Measurements from ENCODE around the gene SIGLEC11. TPM values are rescaled to one million over a fixed set of nuclear protein-coding genes. Genes with fewer than 3 reads are reported as not detected.

The SIGLEC11 gene
- total RNA-seq, 1 experiment from 2014 or later: not detected

- no TSS peak for BruUV-seq (replicated peaks)
- Mint-ChIP-seq H3K27ac (ENCODE audit: unreplicated experiment) (peak overlapping the region; percentile 81), H3K4me3 (ENCODE audit: unreplicated experiment) (no peak overlapping the region), H3K9me3 (ENCODE audit: unreplicated experiment) (no peaks in the 10 kb centered on the region), H3K4me1 (ENCODE audit: low read depth, unreplicated experiment) (peaks cover 36% of the 10 kb centered on the region), H3K36me3 (ENCODE audit: insufficient read depth, unreplicated experiment) (peaks cover 99% of the 10 kb centered on the region), H3K27me3 (ENCODE audit: insufficient read depth, unreplicated experiment) (no peaks in the 10 kb centered on the region)
- peaks cover 18% of the 10 kb centered on the region for H3K36me3 ChIP-seq (ENCODE audit: control insufficient read depth, insufficient read depth, low read length)
- ChIA-PET POLR2A (interaction anchor here (0.6 kb wide), 1 partner anchor 199 kb away, joined by 5 read pairs; no protein-coding TSS in a partner anchor), CTCF (interaction anchor here (0.6 to 1.9 kb wide), 4 partner anchors 16 to 44 kb away, joined by 3 to 5 read pairs (median 4); partner anchors contain the start of genes ATF5 and NUP62)
- H3K4me1 ChIP-seq: peaks cover 30% of the 10 kb centered on the region
- no peaks in the 10 kb centered on the region for H3K27me3 ChIP-seq (replicated peaks; ENCODE audit: control insufficient read depth, insufficient read depth, low read length)
- H3K4me3 ChIP-seq (ENCODE audit: low read depth, low read length): no peak overlapping the region
- intact Hi-C loops (cut with micrococcal nuclease; ENCODE audit: unreplicated experiment): no loop called here
- 0 out of 2 replicates have a peak, but pooled peaks cover 3% of the 10 kb centered on the region for H3K9me3 ChIP-seq
- TF ChIP-seq CTCF (IDR thresholded peaks at IDR 0.05; ENCODE audit: insufficient read depth in 1 of 2, low read depth in 1 of 2, low read length in 1 of 2, severe bottlenecking in 1 of 2, unreplicated experiment in 1 of 2): peak in 1 of 2 experiments; percentile 24
- DNase-seq: peak; percentile 75 to 88
Observed at GRCh38 chr19:49912965-49913685, 47.8 kb downstream of the SIGLEC11 start.

GRCh38 chr19:49911381-49912145, 49.4 kb downstream of the SIGLEC11 start:
- Mint-ChIP-seq H3K27ac (ENCODE audit: unreplicated experiment) (peak overlapping the region; percentile 6), H3K4me1 (ENCODE audit: low read depth, unreplicated experiment) (peaks cover 36% of the 10 kb centered on the region), H3K9me3 (ENCODE audit: unreplicated experiment) (no peaks in the 10 kb centered on the region), H3K36me3 (ENCODE audit: insufficient read depth, unreplicated experiment) (peaks cover 99% of the 10 kb centered on the region), H3K4me3 (ENCODE audit: unreplicated experiment) (no peak overlapping the region), H3K27me3 (ENCODE audit: insufficient read depth, unreplicated experiment) (no peaks in the 10 kb centered on the region)
- TF ChIP-seq CTCF (IDR thresholded peaks at IDR 0.05; ENCODE audit: insufficient read depth in 1 of 2, low read depth in 1 of 2, low read length in 1 of 2, severe bottlenecking in 1 of 2, unreplicated experiment in 1 of 2): no peak
- H3K4me3 ChIP-seq (ENCODE audit: low read depth, low read length): no peak overlapping the region
- H3K9me3 ChIP-seq: 0 out of 2 replicates have a peak, but pooled peaks cover 3% of the 10 kb centered on the region
- no peak for DNase-seq
- CTCF ChIA-PET: interaction anchor here (0.6 kb wide), 1 partner anchor 109 kb away, joined by 3 read pairs; no protein-coding TSS in a partner anchor
- peaks cover 30% of the 10 kb centered on the region for H3K4me1 ChIP-seq
- BruUV-seq (replicated peaks): no TSS peak
- intact Hi-C loops (cut with micrococcal nuclease; ENCODE audit: unreplicated experiment): no loop called here
- peaks cover 17% of the 10 kb centered on the region for H3K36me3 ChIP-seq (ENCODE audit: control insufficient read depth, insufficient read depth, low read length)
- POLR2A ChIA-PET: interaction anchor here (0.6 kb wide), 2 partner anchors 114 to 216 kb away, joined by 3 to 4 read pairs; partner anchors contain the start of gene ZNF473
- H3K27me3 ChIP-seq (replicated peaks; ENCODE audit: control insufficient read depth, insufficient read depth, low read length): no peaks in the 10 kb centered on the region

GRCh38 chr19:49910179-49910578, 50.8 kb downstream of the SIGLEC11 start:
- Histone ChIP-seq H3K9me3 (0 out of 2 replicates have a peak, but pooled peaks cover under 1% of the 10 kb centered on the region), H3K36me3 (ENCODE audit: control insufficient read depth, insufficient read depth, low read length) (peaks cover 14% of the 10 kb centered on the region), H3K27me3 (replicated peaks; ENCODE audit: control insufficient read depth, insufficient read depth, low read length) (no peaks in the 10 kb centered on the region), H3K4me1 (peaks cover 30% of the 10 kb centered on the region), H3K4me3 (ENCODE audit: low read depth, low read length) (no peak overlapping the region)
- BruUV-seq (replicated peaks): no TSS peak
- no peak overlapping the region for H3K27ac Mint-ChIP-seq (ENCODE audit: unreplicated experiment)
- H3K9me3 Mint-ChIP-seq (ENCODE audit: unreplicated experiment): no peaks in the 10 kb centered on the region
- H3K36me3 Mint-ChIP-seq (ENCODE audit: insufficient read depth, unreplicated experiment): peaks cover 97% of the 10 kb centered on the region
- DNase-seq: no peak
- no peak overlapping the region for H3K4me3 Mint-ChIP-seq (ENCODE audit: unreplicated experiment)
- ChIA-PET CTCF (no interaction called here), POLR2A (interaction anchor here (0.6 kb wide), 1 partner anchor 141 kb away, joined by 3 read pairs; no protein-coding TSS in a partner anchor)
- H3K27me3 Mint-ChIP-seq (ENCODE audit: insufficient read depth, unreplicated experiment): no peaks in the 10 kb centered on the region
- peaks cover 30% of the 10 kb centered on the region for H3K4me1 Mint-ChIP-seq (ENCODE audit: low read depth, unreplicated experiment)
- TF ChIP-seq CTCF (IDR thresholded peaks at IDR 0.05; ENCODE audit: insufficient read depth in 1 of 2, low read depth in 1 of 2, low read length in 1 of 2, severe bottlenecking in 1 of 2, unreplicated experiment in 1 of 2): no peak
- intact Hi-C loops (cut with micrococcal nuclease; ENCODE audit: unreplicated experiment): no loop called here
